Thymus (tissue), 2 donors: ENCODE results near the gene CCL3. TPM values are rescaled to one million over a fixed set of nuclear protein-coding genes. Genes with fewer than 3 reads are reported as not detected.

ENCODE experiments used
- polyA plus RNA-seq: library from polyadenylated mRNA; stranded (reverse); fragments of 200-250 nt; gene quantifications from one replicate; pipeline ENCODE4 v1.2.3, GENCODE V29; 2013
- total RNA-seq: library from RNA; stranded (reverse); fragments of 120-200 nt; gene quantifications from one replicate; pipeline ENCODE4 v1.2.4, GENCODE V29; 2013
- donor health status: healthy.

The CCL3 gene
- total and polyA plus RNA-seq, 2 donors: 15.9 to 38.5 TPM

Other genes starting within 250 kb of the CCL3 start
- gene HEATR9, start 221.3 kb downstream of the CCL3 start, total RNA-seq: 0.05 TPM
- 0.82 TPM for gene HEATR9, start 221.3 kb downstream of the CCL3 start, polyA plus RNA-seq
- gene CCL5, start 209.8 kb downstream of the CCL3 start, total RNA-seq: 26.7 TPM
- 27.4 TPM for gene CCL5, start 209.8 kb downstream of the CCL3 start, polyA plus RNA-seq
- gene RDM1, start 159.4 kb downstream of the CCL3 start, total RNA-seq: 5.7 TPM
- gene RDM1, start 159.4 kb downstream of the CCL3 start, polyA plus RNA-seq: 1.1 TPM
- gene LYZL6, start 146.4 kb downstream of the CCL3 start, total RNA-seq: not detected
- gene LYZL6, start 146.4 kb downstream of the CCL3 start, polyA plus RNA-seq: 0.11 TPM
- gene CCL16, start 108.6 kb downstream of the CCL3 start, total RNA-seq: 0.09 TPM
- gene CCL16, start 108.6 kb downstream of the CCL3 start, polyA plus RNA-seq: 0.46 TPM
- 4.1 TPM for gene CCL14, start 103.4 kb downstream of the CCL3 start, total RNA-seq
- 94.2 TPM for gene CCL14, start 103.4 kb downstream of the CCL3 start, polyA plus RNA-seq
- not detected for gene CCL15, start 88.6 kb downstream of the CCL3 start, total RNA-seq
- gene CCL15, start 88.6 kb downstream of the CCL3 start, polyA plus RNA-seq: 0.73 TPM
- 0.61 TPM for gene CCL23, start 72.2 kb downstream of the CCL3 start, total RNA-seq
- gene CCL23, start 72.2 kb downstream of the CCL3 start, polyA plus RNA-seq: 4.2 TPM
- gene CCL18, start 25.9 kb downstream of the CCL3 start, total RNA-seq: 9.3 TPM
- gene CCL18, start 25.9 kb downstream of the CCL3 start, polyA plus RNA-seq: 461 TPM
- 7.3 TPM for gene CCL4, start 13.7 kb upstream of the CCL3 start, total RNA-seq
- 15.4 TPM for gene CCL4, start 13.7 kb upstream of the CCL3 start, polyA plus RNA-seq
- gene TBC1D3B, start 86.5 kb upstream of the CCL3 start, total RNA-seq: 1.3 TPM
- gene TBC1D3B, start 86.5 kb upstream of the CCL3 start, polyA plus RNA-seq: 3.9 TPM
- gene CCL3L1, start 106.6 kb upstream of the CCL3 start, total RNA-seq: 4.3 TPM
- gene CCL3L1, start 106.6 kb upstream of the CCL3 start, polyA plus RNA-seq: 1.9 TPM
- 11.8 TPM for gene CCL4L2, start 120.9 kb upstream of the CCL3 start, total RNA-seq
- gene CCL4L2, start 120.9 kb upstream of the CCL3 start, polyA plus RNA-seq: 2.4 TPM
- not detected for gene TBC1D3I, start 174.4 kb upstream of the CCL3 start, total RNA-seq
- 0.87 TPM for gene TBC1D3I, start 174.4 kb upstream of the CCL3 start, polyA plus RNA-seq
- not detected for gene TBC1D3G, start 233.7 kb upstream of the CCL3 start, total RNA-seq
- gene TBC1D3G, start 233.7 kb upstream of the CCL3 start, polyA plus RNA-seq: 0.94 TPM